Measurements from ENCODE around the gene HECW1. TPM values are rescaled to one million over a fixed set of nuclear protein-coding genes. Genes with fewer than 3 reads are reported as not detected.

Gene HECW1
- total and polyA plus RNA-seq, 2 donors (not counting 1 experiment from before 2014, with no cell fraction given): not detected

GRCh38 chr7:43390576-43390975 lies 278.1 kb downstream of the HECW1 start:
- peaks cover 30% of the 10 kb centered on the region for H3K27me3 Mint-ChIP-seq
- H4K20me1 ChIP-seq (ENCODE audit: control insufficient read depth, insufficient read depth, low read length, poor library complexity, severe bottlenecking): no peaks in the 10 kb centered on the region
- H2AFZ ChIP-seq (ENCODE audit: insufficient read depth, low read depth, low read length, poor library complexity, severe bottlenecking): no peak overlapping the region
- no peak overlapping the region for H3K4me3 ChIP-seq (ENCODE audit: control extremely low read depth in 1 of 5, extremely low read depth in 1 of 5, insufficient read depth in 1 of 5, low read depth in 2 of 5, low read length in 4 of 5)
- CTCF ChIA-PET: no interaction called here
- TF ChIP-seq EZH2 (IDR thresholded peaks at IDR 0.05; ENCODE audit: borderline replicate concordance, insufficient read depth, low read depth, low read length, poor library complexity, severe bottlenecking): no peak
- H3K27me3 ChIP-seq (replicated peaks in 1 of 4; ENCODE audit: control extremely low read depth in 1 of 4, control insufficient read depth in 3 of 4, insufficient read depth in 4 of 4, low read length in 3 of 4): no peaks in the 10 kb centered on the region
- H3K36me3 ChIP-seq (replicated peaks in 1 of 2; ENCODE audit: control extremely low read depth in 1 of 2, control insufficient read depth in 1 of 2, extremely low read depth in 1 of 2, insufficient read depth in 2 of 2, low read length in 1 of 2): no peaks in the 10 kb centered on the region
- ATAC-seq (ENCODE audit: low read depth): no peak
- DNase-seq: no peak
- 88% methylated on average over 1 of the region's 1 CpG for WGBS (ENCODE audit: insufficient coverage)
- H3K4me1 ChIP-seq (ENCODE audit: control insufficient read depth in 2 of 2, insufficient read depth in 2 of 2, low read length in 2 of 2): no peaks in the 10 kb centered on the region
- peaks cover 4% of the 10 kb centered on the region for H3K9me3 Mint-ChIP-seq (ENCODE audit: insufficient read depth)
- H3K27ac ChIP-seq (ENCODE audit: low read length in 2 of 2): no peak overlapping the region
- no peak overlapping the region for H3K4me3 Mint-ChIP-seq
- POLR2A ChIA-PET: no interaction called here
- intact Hi-C loops (cut with micrococcal nuclease): no loop called here
- H3K4me1 Mint-ChIP-seq: no peaks in the 10 kb centered on the region
- H3K9me3 ChIP-seq (ENCODE audit: control extremely low read depth in 1 of 3, control insufficient read depth in 2 of 3, insufficient read depth in 1 of 3, low read length in 2 of 3): peaks cover 0 to 5% (median 0%) of the 10 kb centered on the region in 3 donors
- H3K9ac ChIP-seq (ENCODE audit: low read length): no peak overlapping the region
- no peak overlapping the region for H3K27ac Mint-ChIP-seq
- no peaks in the 10 kb centered on the region for H3K79me2 ChIP-seq (ENCODE audit: control insufficient read depth, insufficient read depth, low read length)
- no peak overlapping the region for H3K4me2 ChIP-seq (replicated peaks; ENCODE audit: low read depth, low read length, poor library complexity, severe bottlenecking)

- Histone ChIP-seq H3K79me2 (ENCODE audit: control insufficient read depth, insufficient read depth, low read length) (no peaks in the 10 kb centered on the region), H3K9me3 (ENCODE audit: control extremely low read depth in 1 of 3, control insufficient read depth in 2 of 3, insufficient read depth in 1 of 3, low read length in 2 of 3) (no peaks in the 10 kb centered on the region), H3K27me3 (replicated peaks in 1 of 4; ENCODE audit: control extremely low read depth in 1 of 4, control insufficient read depth in 3 of 4, insufficient read depth in 4 of 4, low read length in 3 of 4) (no peaks in the 10 kb centered on the region), H3K27ac (ENCODE audit: low read length in 2 of 2) (no peak overlapping the region), H3K4me1 (ENCODE audit: control insufficient read depth in 2 of 2, insufficient read depth in 2 of 2, low read length in 2 of 2) (no peaks in the 10 kb centered on the region), H3K9ac (ENCODE audit: low read length) (no peak overlapping the region), H3K4me2 (replicated peaks; ENCODE audit: low read depth, low read length, poor library complexity, severe bottlenecking) (no peak overlapping the region), H2AFZ (ENCODE audit: insufficient read depth, low read depth, low read length, poor library complexity, severe bottlenecking) (no peak overlapping the region), H4K20me1 (ENCODE audit: control insufficient read depth, insufficient read depth, low read length, poor library complexity, severe bottlenecking) (no peaks in the 10 kb centered on the region), H3K36me3 (replicated peaks in 1 of 2; ENCODE audit: control extremely low read depth in 1 of 2, control insufficient read depth in 1 of 2, extremely low read depth in 1 of 2, insufficient read depth in 2 of 2, low read length in 1 of 2) (no peaks in the 10 kb centered on the region), H3K4me3 (ENCODE audit: control extremely low read depth in 1 of 5, extremely low read depth in 1 of 5, insufficient read depth in 1 of 5, low read depth in 2 of 5, low read length in 4 of 5) (no peak overlapping the region)
- no peak for ATAC-seq (ENCODE audit: low read depth)
- Mint-ChIP-seq H3K4me3 (no peak overlapping the region), H3K4me1 (no peaks in the 10 kb centered on the region), H3K27me3 (peaks cover 31% of the 10 kb centered on the region), H3K27ac (no peak overlapping the region), H3K9me3 (ENCODE audit: insufficient read depth) (no peaks in the 10 kb centered on the region)
- ChIA-PET POLR2A (no interaction called here), CTCF (no interaction called here)
- DNase-seq: no peak
- WGBS (ENCODE audit: insufficient coverage): no CpG with 5 or more reads among the region's 1 CpG
- intact Hi-C loops (cut with micrococcal nuclease): no loop called here
- TF ChIP-seq CTCF (IDR thresholded peaks at IDR 0.05) (no peak), EZH2 (IDR thresholded peaks at IDR 0.05; ENCODE audit: borderline replicate concordance, insufficient read depth, low read depth, low read length, poor library complexity, severe bottlenecking) (no peak)
These were observed 279.1 kb downstream of the HECW1 start for GRCh38 chr7:43391518-43391917.

Measured in B cell (primary cell).